H9 (cell line): ENCODE results near the gene TUFT1. TPM values are rescaled to one million over a fixed set of nuclear protein-coding genes. Genes with fewer than 3 reads are reported as not detected.

Experiments used
- DNase-seq: peaks from one replicate; pipeline ENCODE4 v3.0.0-alpha.2; 2017
- H2AFZ ChIP-seq: one replicate; pipeline ENCODE4 v1.6.1; 2013; ENCODE audit warnings: mild to moderate bottlenecking, low read length, control low read depth, moderate library complexity
- H2AK5ac ChIP-seq: 2 replicates; pipeline ENCODE4 v1.6.1; 2013; ENCODE audit warnings: low read length, control low read depth, mixed read lengths; ENCODE audit not compliant: insufficient read length
- H2BK120ac ChIP-seq: one replicate; pipeline ENCODE4 v1.6.1; 2013; ENCODE audit warnings: low read depth, mild to moderate bottlenecking, low read length, control low read depth, inconsistent platforms; ENCODE audit not compliant: poor library complexity, severe bottlenecking
- H2BK12ac ChIP-seq: 2 replicates; pipeline ENCODE4 v1.6.1; 2013; ENCODE audit warnings: low read length, control low read depth, mixed read lengths, low read depth; ENCODE audit not compliant: insufficient read length
- H2BK15ac ChIP-seq: 2 replicates; pipeline ENCODE4 v1.6.1; 2013; ENCODE audit warnings: low read depth, low read length, control low read depth
- H2BK20ac ChIP-seq: one replicate; pipeline ENCODE4 v1.6.1; 2013; ENCODE audit warnings: low read depth, mild to moderate bottlenecking, low read length, control low read depth, inconsistent platforms; ENCODE audit not compliant: poor library complexity, severe bottlenecking
- H2BK5ac ChIP-seq: 2 replicates; pipeline ENCODE4 v1.6.1; 2013; ENCODE audit warnings: low read length, control low read depth, mixed read lengths; ENCODE audit not compliant: insufficient read length
- H3K14ac ChIP-seq: 2 replicates; pipeline ENCODE4 v1.6.1; 2013; ENCODE audit warnings: low read length, control low read depth; ENCODE audit not compliant: insufficient read depth
- H3K18ac ChIP-seq: 2 replicates; pipeline ENCODE4 v1.6.1; 2013; ENCODE audit warnings: low read depth, mild to moderate bottlenecking, mixed read lengths, low read length, control low read depth; ENCODE audit not compliant: insufficient read length
- H3K23ac ChIP-seq: 2 replicates; pipeline ENCODE4 v1.6.1; 2013; ENCODE audit warnings: low read length, control low read depth, mixed read lengths, low read depth; ENCODE audit not compliant: insufficient read length
- H3K23me2 ChIP-seq: 2 replicates; pipeline ENCODE4 v1.6.1; 2013; ENCODE audit warnings: low read depth, mild to moderate bottlenecking, mixed read lengths, low read length, control low read depth; ENCODE audit not compliant: insufficient read length, poor library complexity, severe bottlenecking
- H3K27ac ChIP-seq: 2 replicates; pipeline ENCODE4 v1.5.1; 2013; ENCODE audit warnings: low read length, control low read depth, mixed read lengths, low read depth; ENCODE audit not compliant: insufficient read length
- H3K27me3 ChIP-seq: 2 replicates; pipeline ENCODE4 v1.6.1; 2013; ENCODE audit warnings: low read length, control low read depth, inconsistent platforms; ENCODE audit not compliant: insufficient read depth
- H3K4ac ChIP-seq: 2 replicates; pipeline ENCODE4 v1.6.1; 2013; ENCODE audit warnings: low read depth, mild to moderate bottlenecking, control low read depth, inconsistent platforms, low read length, moderate library complexity
- H3K4me1 ChIP-seq: 2 replicates; pipeline ENCODE4 v1.6.1; 2013; ENCODE audit warnings: low read length, control low read depth, inconsistent platforms; ENCODE audit not compliant: insufficient read depth
- H3K4me2 ChIP-seq: 2 replicates; pipeline ENCODE4 v1.6.1; 2013; ENCODE audit warnings: low read length, control low read depth, mixed read lengths; ENCODE audit not compliant: insufficient read length, insufficient read depth
- H3K56ac ChIP-seq: 2 replicates; pipeline ENCODE4 v1.6.1; 2013; ENCODE audit warnings: low read depth, mild to moderate bottlenecking, mixed read lengths, low read length, control low read depth; ENCODE audit not compliant: insufficient read length
- H3K79me1 ChIP-seq: 2 replicates; pipeline ENCODE4 v1.6.1; 2013; ENCODE audit warnings: low read depth, mild to moderate bottlenecking, moderate library complexity, low read length, control low read depth, inconsistent platforms; ENCODE audit not compliant: insufficient read depth, poor library complexity, severe bottlenecking
- H3K79me2 ChIP-seq: 2 replicates; pipeline ENCODE4 v1.6.1; 2013; ENCODE audit warnings: low read length, control low read depth, inconsistent platforms; ENCODE audit not compliant: insufficient read depth
- H3K9ac ChIP-seq: 2 replicates; pipeline ENCODE4 v1.6.1; 2013; ENCODE audit warnings: low read length, control low read depth, mixed read lengths; ENCODE audit not compliant: insufficient read length; ENCODE audit errors: extremely low read depth
- H3K9me3 ChIP-seq: one replicate; pipeline ENCODE4 v1.6.1; 2013; ENCODE audit warnings: low read depth, low read length, inconsistent platforms; ENCODE audit not compliant: control insufficient read depth
- H3T11ph ChIP-seq: one replicate; pipeline ENCODE4 v1.6.1; 2013; ENCODE audit warnings: mild to moderate bottlenecking, low read length, control low read depth, inconsistent platforms
- H4K20me1 ChIP-seq: one replicate; pipeline ENCODE4 v1.6.1; 2013; ENCODE audit not compliant: control insufficient read depth, insufficient read length, insufficient read depth
- H4K5ac ChIP-seq: 2 replicates; pipeline ENCODE4 v1.6.1; 2013; ENCODE audit warnings: low read depth, mild to moderate bottlenecking, mixed read lengths, low read length, control low read depth; ENCODE audit not compliant: insufficient read length
- H4K8ac ChIP-seq: replicated peaks from 2 replicates; pipeline ENCODE4 v1.6.1; 2013; ENCODE audit warnings: low read length, control low read depth, mixed read lengths, low read depth; ENCODE audit not compliant: insufficient read length
- H4K91ac ChIP-seq: 2 replicates; pipeline ENCODE4 v1.6.1; 2013; ENCODE audit warnings: low read depth, mild to moderate bottlenecking, moderate library complexity, mixed read lengths, low read length, control low read depth; ENCODE audit not compliant: insufficient read length
- H3K27ac Mint-ChIP-seq, 3 experiments: 2 replicates in 2 of 3; 3 replicates in 1 of 3; pipeline ENCODE4 v1.8.0; 2020 to 2021; ENCODE audit warnings: mixed read lengths in 3 of 3, mild to moderate bottlenecking in 1 of 3, moderate library complexity in 1 of 3
- H3K27me3 Mint-ChIP-seq: 2 replicates; pipeline ENCODE4 v1.8.0; 2021; ENCODE audit warnings: low read depth, mild to moderate bottlenecking, moderate library complexity, mixed read lengths
- H3K36me3 Mint-ChIP-seq, 3 experiments: 2 replicates in 2 of 3; 3 replicates in 1 of 3; pipeline ENCODE4 v1.8.0; 2020 to 2021; ENCODE audit warnings: low read depth in 3 of 3, mixed read lengths in 3 of 3; ENCODE audit not compliant: insufficient read depth in 1 of 3
- H3K4me1 Mint-ChIP-seq, 2 experiments: 2 replicates each; pipeline ENCODE4 v1.8.0; 2020; ENCODE audit warnings: mixed read lengths in 2 of 2
- H3K4me3 Mint-ChIP-seq, 2 experiments: 2 replicates in 1 of 2; 3 replicates in 1 of 2; pipeline ENCODE4 v1.8.0; 2020 to 2021; ENCODE audit warnings: mild to moderate bottlenecking in 2 of 2, mixed read lengths in 2 of 2, moderate library complexity in 1 of 2
- H3K9me3 Mint-ChIP-seq, 2 experiments: 2 replicates in 1 of 2; 3 replicates in 1 of 2; pipeline ENCODE4 v1.8.0; 2020; ENCODE audit warnings: mild to moderate bottlenecking in 2 of 2, mixed read lengths in 2 of 2, moderate library complexity in 1 of 2
- CTCF ChIP-seq: fragments of 200-600 bp; sonication (generic); conservative IDR thresholded peaks from 3 replicates; pipeline ENCODE4 v1.8.0; 2021; ENCODE audit warnings: antibody characterized with exemption, mild to moderate bottlenecking
- WGBS: extraction: QIAGEN DNeasy Blood & Tissue Kit; methylation state at CpG from one replicate; pipeline ENCODE4 v1.1.7; 2013; ENCODE audit warnings: missing lambda C conversion rate, low lambda C conversion rate, mixed read lengths; ENCODE audit not compliant: insufficient read length; ENCODE audit errors: extremely low coverage; 5-methylcytosine and 5-hydroxymethylcytosine counted together
- total RNA-seq: library from RNA; stranded (reverse); gene quantifications from 2 replicates; pipeline ENCODE4 v1.2.1, GENCODE V29; 2021

TUFT1 gene
- total RNA-seq, 1 experiment from 2014 or later: 6.2 TPM

- DNase-seq: peak; percentile 59
Measured at GRCh38 chr1:151593730-151594129, 53.6 kb downstream of the TUFT1 start.

More at GRCh38 chr1:151593730-151594129, 53.6 kb downstream of the TUFT1 start:
- H3K27ac ChIP-seq: no peak overlapping the region
- H4K5ac ChIP-seq: no peak overlapping the region
- H3K18ac ChIP-seq: no peak overlapping the region
- H2BK20ac ChIP-seq: no peak overlapping the region
- no peak overlapping the region for H3K56ac ChIP-seq
- WGBS: no CpG with 5 or more reads among the region's 9 CpGs
- H3K9me3 ChIP-seq: no peaks in the 10 kb centered on the region
- H3K23me2 ChIP-seq: peaks cover 5% of the 10 kb centered on the region
- peak overlapping the region; percentile 73 to 83 for H3K4me3 Mint-ChIP-seq
- H3T11ph ChIP-seq: no peak overlapping the region
- H3K23ac ChIP-seq: no peak overlapping the region
- H3K4me1 Mint-ChIP-seq: peaks cover 10% of the 10 kb centered on the region in 2 experiments
- H3K36me3 Mint-ChIP-seq: no peaks in the 10 kb centered on the region; a peak in 1 of 7 replicates
- no peaks in the 10 kb centered on the region for H3K4me1 ChIP-seq
- H3K9ac ChIP-seq: no peak overlapping the region
- H4K8ac ChIP-seq: no peak overlapping the region
- peak overlapping the region; percentile 50 for H3K4me2 ChIP-seq
- H3K9me3 Mint-ChIP-seq: peaks cover 7 to 12% of the 10 kb centered on the region in 2 experiments
- H2BK5ac ChIP-seq: no peak overlapping the region
- no peaks in the 10 kb centered on the region for H3K27me3 ChIP-seq
- no peaks in the 10 kb centered on the region for H4K20me1 ChIP-seq
- no peak overlapping the region; a peak in 1 of 7 replicates for H3K27ac Mint-ChIP-seq
- H2BK12ac ChIP-seq: no peak overlapping the region
- H2BK120ac ChIP-seq: no peak overlapping the region
- no peak overlapping the region for H4K91ac ChIP-seq
- H2AK5ac ChIP-seq: no peak overlapping the region
- H3K4ac ChIP-seq: no peak overlapping the region
- H2BK15ac ChIP-seq: no peak overlapping the region
- no peak for TF ChIP-seq CTCF
- H3K79me1 ChIP-seq: no peaks in the 10 kb centered on the region
- peaks cover 13% of the 10 kb centered on the region for H3K27me3 Mint-ChIP-seq
- H3K79me2 ChIP-seq: no peaks in the 10 kb centered on the region
- H3K14ac ChIP-seq: no peak overlapping the region
- H2AFZ ChIP-seq: peak overlapping the region; percentile 90
